Adrenal gland (tissue), 12 donors: ENCODE data around the gene ACSL4. TPM values are rescaled to one million over a fixed set of nuclear protein-coding genes. Genes with fewer than 3 reads are reported as not detected.
"Not testable (repeated sequence)": the region's sequence is repeated elsewhere in the genome, so short reads cannot be mapped to it uniquely, and the experiment has no call there.

Experiments
- DNase-seq, 7 donors: peaks; one replicate each; pipeline ENCODE4 v3.0.0-alpha.2; 2019 to 2020
- H3K27ac ChIP-seq, 5 donors: fragments of 200-600 bp; sonication (generic) in 4 of 5; 1 replicate in 3 of 5; 2 replicates in 2 of 5; pipeline versions ENCODE4 v1.5.1 to v1.8.0; 2016 to 2020; ENCODE audit warnings: mild to moderate bottlenecking in 1 of 5
- H3K27me3 ChIP-seq: fragments of 200-600 bp; 2 replicates; pipeline ENCODE4 v1.8.0; 2021
- H3K36me3 ChIP-seq, 2 donors: fragments of 200-600 bp; replicated peaks in 1 of 2; 1 replicate in 1 of 2; 2 replicates in 1 of 2; pipeline versions ENCODE4 v1.5.1 to v1.8.0; 2018 to 2022
- H3K4me1 ChIP-seq, 2 donors: fragments of 200-600 bp; replicated peaks in 1 of 2; 1 replicate in 1 of 2; 2 replicates in 1 of 2; pipeline versions ENCODE4 v1.5.1 to v1.8.0; 2018 to 2021
- H3K4me3 ChIP-seq, 4 donors: fragments of 200-600 bp; sonication (generic) in 3 of 4; one replicate each; pipeline ENCODE4 v1.5.1; 2016 to 2018
- H3K9me3 ChIP-seq, 3 donors: fragments of 200-600 bp; sonication (generic) in 1 of 3; replicated peaks in 1 of 3; 1 replicate in 2 of 3; 2 replicates in 1 of 3; pipeline versions ENCODE4 v1.5.1 to v1.8.0; 2016 to 2021
- CTCF ChIP-seq, 6 experiments: fragments of 450-650 bp in 4 of 6; fragments of 200-600 bp in 2 of 6; sonication (generic) in 1 of 6; IDR thresholded peaks; 1 replicate in 5 of 6; 2 replicates in 1 of 6; pipeline versions ENCODE4 v1.5.1 to v1.8.0; 2016 to 2021; ENCODE audit warnings: antibody characterized with exemption in 6 of 6, mild to moderate bottlenecking in 2 of 6, moderate library complexity in 1 of 6
- POLR2A ChIP-seq, 2 donors: fragments of 450-650 bp; IDR thresholded peaks; one replicate each; pipeline ENCODE4 v1.6.1; 2017; ENCODE audit warnings: antibody characterized with exemption in 2 of 2, mild to moderate bottlenecking in 2 of 2, moderate library complexity in 1 of 2
- WGBS, 4 donors: extraction: QIAGEN DNeasy Blood & Tissue Kit in 2 of 4; methylation state at CpG; one replicate each; pipeline versions ENCODE4 v1.1.5 to v1.1.7; 2013 to 2017; 5-methylcytosine and 5-hydroxymethylcytosine counted together
- intact Hi-C, 2 donors: fragments of 100-400 bp; cut with DNase I; formaldehyde crosslinking; loops; one replicate each; pipeline versions ENCODE4 v1.14.1 to v1.15.0; 2022 to 2023
- polyA plus RNA-seq, 3 donors: library from polyadenylated mRNA; stranded (reverse); fragments of 200-250 nt in 2 of 3; fragments of 350-450 nt in 1 of 3; fragmentation: Illumina TruSeq in 1 of 3; extraction: RNeasy Lipid Tissue Mini Kit (QIAGEN cat#74804) in 1 of 3; gene quantifications; one replicate each; pipeline ENCODE4 v1.2.3, GENCODE V29; 2013 to 2014
- total RNA-seq, 9 donors: library from RNA; depleted of rRNA in 4 of 9; stranded (reverse); fragments of >200 nt in 4 of 9; fragments of 120-200 nt in 1 of 9; fragmentation: NEBNext Ultra II Directional in 1 of 9; extraction: Animal tissue kit (Norgen Biotek cat#: 25700) in 1 of 9; gene quantifications; one replicate each; pipeline versions ENCODE4 v1.1.0 to v1.2.4, GENCODE V29; 2013 to 2023
- donor health status: healthy with polysubstance abuse.
- donor health status: Bipolar disorder and iron deficiency.
- donor health status: DM: yes; HTN: yes; CAD: no.
- donor health status: DM: no; HTN: no; CAD: no.
- donor health status: DM: no; HTN: no; CAD: no.
- donor health status: DM: yes; HTN: yes; CAD: no.

Gene ACSL4
- total and polyA plus RNA-seq, 12 donors, result 16.9 to 192 (median 114) TPM

- H3K9me3 ChIP-seq, result no peaks in the 10 kb centered on the region
- H3K4me1 ChIP-seq, result peaks cover 0 to under 1% of the 10 kb centered on the region in 2 donors
- H3K4me3 ChIP-seq, result peak overlapping the region in 3 of 4 donors; percentile 25 to 71 (median 67)
- no peaks in the 10 kb centered on the region for H3K27me3 ChIP-seq
- 11 to 48% (median 26%) methylated on average over 11 to 15 of the region's 15 CpGs for WGBS, 4 donors
- no peaks in the 10 kb centered on the region for H3K36me3 ChIP-seq
- DNase-seq, result peak in 1 of 7 donors; percentile 21
- TF ChIP-seq POLR2A (IDR thresholded peaks at IDR 0.05) (no peak), CTCF (IDR thresholded peaks at IDR 0.05) (no peak)
- intact Hi-C loops, result no loop called here
- H3K27ac ChIP-seq, result peak overlapping the region; percentile 46 to 89 (median 80)
These were observed 591 bp upstream of the ACSL4 start for GRCh38 chrX:109733613-109734083.

GRCh38 chrX:109732017-109732801, 848 bp downstream of the ACSL4 start:
- Histone ChIP-seq H3K4me1 (peaks cover 0 to 14% of the 10 kb centered on the region in 2 donors), H3K4me3 (peak overlapping the region in 3 of 4 donors; percentile 43 to 71 (median 67)), H3K9me3 (no peaks in the 10 kb centered on the region), H3K36me3 (no peaks in the 10 kb centered on the region), H3K27me3 (no peaks in the 10 kb centered on the region), H3K27ac (peak overlapping the region; percentile 72 to 91 (median 85))
- WGBS, 4 donors, result 3 to 26% (median 14%) methylated on average over 11 to 21 of the region's 21 CpGs
- DNase-seq, result peak in 3 of 7 donors; percentile 11 to 26 (median 13)
- intact Hi-C loops, result no loop called here
- TF ChIP-seq CTCF (IDR thresholded peaks at IDR 0.05) (no peak), POLR2A (IDR thresholded peaks at IDR 0.05) (peak in 1 of 2 donors; percentile 21)

- 5 to 33% (median 16%) methylated on average over 1 of the region's 1 CpG for WGBS, 4 donors
- intact Hi-C loops, result no loop called here
- no peak for DNase-seq
These were observed 4.9 kb downstream of the ACSL4 start for GRCh38 chrX:109728173-109728535.

GRCh38 chrX:109724971-109725370, 8.1 kb downstream of the ACSL4 start:
- DNase-seq, H3K27ac ChIP-seq, H3K4me3 ChIP-seq, H3K27me3 ChIP-seq, H3K9me3 ChIP-seq, H3K36me3 ChIP-seq, intact Hi-C loops: not testable (repeated sequence)
- H3K4me1 ChIP-seq, result peaks cover 0 to 21% of the 10 kb centered on the region in 2 donors
- 82 to 100% (median 95%) methylated on average over 1 of the region's 1 CpG for WGBS, 4 donors

More at GRCh38 chrX:109728173-109728535, 4.9 kb downstream of the ACSL4 start:
- Histone ChIP-seq H3K27me3 (peaks cover 4% of the 10 kb centered on the region), H3K27ac (peak overlapping the region in 3 of 5 donors; percentile 7 to 54 (median 13)), H3K4me1 (peaks cover 0 to 21% of the 10 kb centered on the region in 2 donors), H3K4me3 (peak overlapping the region in 1 of 4 donors; percentile 37), H3K9me3 (no peaks in the 10 kb centered on the region), H3K36me3 (no peaks in the 10 kb centered on the region)
- TF ChIP-seq CTCF (IDR thresholded peaks at IDR 0.05) (no peak), POLR2A (IDR thresholded peaks at IDR 0.05) (no peak)
